Lung (tissue), 12 donors: ENCODE measurements around the gene RIN3. TPM values are rescaled to one million over a fixed set of nuclear protein-coding genes. Genes with fewer than 3 reads are reported as not detected.

Experiments
- ATAC-seq: fragments of 200-7000 bp; cut with Tn5 transposase; one replicate; pipeline ENCODE4 v1.9.1; 2020; ENCODE audit warnings: moderate number of reproducible peaks; ENCODE audit not compliant: insufficient read depth, low FRiP score
- DNase-seq, 3 donors: peaks; one replicate each; pipeline ENCODE4 v3.0.0-alpha.2; 2013 to 2017
- H3K27ac ChIP-seq, 2 donors: one replicate each; pipeline ENCODE4 v1.5.1; 2013; ENCODE audit warnings: mild to moderate bottlenecking in 2 of 2, moderate library complexity in 2 of 2, control low read depth in 1 of 2, inconsistent platforms in 1 of 2, low read depth in 1 of 2, low read length in 1 of 2
- H3K27me3 ChIP-seq, 3 donors: one replicate each; pipeline ENCODE4 v1.5.1; 2013; ENCODE audit warnings: low read length in 2 of 3; ENCODE audit not compliant: control insufficient read depth in 3 of 3, insufficient read depth in 3 of 3
- H3K36me3 ChIP-seq, 4 donors: one replicate each; pipeline ENCODE4 v1.5.1; 2013; ENCODE audit warnings: low read length in 4 of 4, mild to moderate bottlenecking in 1 of 4, moderate library complexity in 1 of 4; ENCODE audit not compliant: control insufficient read depth in 4 of 4, insufficient read depth in 4 of 4
- H3K4me1 ChIP-seq, 5 donors: one replicate each; pipeline ENCODE4 v1.5.1; 2013; ENCODE audit warnings: low read length in 5 of 5, mild to moderate bottlenecking in 2 of 5, moderate library complexity in 1 of 5; ENCODE audit not compliant: control insufficient read depth in 5 of 5, insufficient read depth in 5 of 5
- H3K4me3 ChIP-seq: one replicate; pipeline ENCODE4 v1.5.1; 2013; ENCODE audit warnings: mild to moderate bottlenecking, control low read depth, moderate library complexity
- H3K9ac ChIP-seq, 2 donors: one replicate each; pipeline ENCODE4 v1.5.1; 2013; ENCODE audit warnings: low read length in 2 of 2, control low read depth in 1 of 2; ENCODE audit not compliant: insufficient read depth in 1 of 2
- H3K9me3 ChIP-seq, 4 donors: one replicate each; pipeline ENCODE4 v1.5.1; 2013; ENCODE audit warnings: low read length in 3 of 4, mild to moderate bottlenecking in 1 of 4, moderate library complexity in 1 of 4; ENCODE audit not compliant: control insufficient read depth in 4 of 4, insufficient read depth in 3 of 4
- WGBS, 2 donors: extraction: QIAGEN DNeasy Blood & Tissue Kit; methylation state at CpG; one replicate each; pipeline ENCODE4 v1.1.7; 2013; 5-methylcytosine and 5-hydroxymethylcytosine counted together
- polyA plus RNA-seq, 2 donors: library from polyadenylated mRNA; stranded (reverse); fragments of 200-250 nt; gene quantifications; one replicate each; pipeline ENCODE4 v1.2.1, GENCODE V29; 2013
- total RNA-seq, 2 donors: library from RNA; depleted of rRNA in 1 of 2; stranded (reverse); fragments of >200 nt in 1 of 2; gene quantifications; one replicate each; pipeline ENCODE4 v1.2.1, GENCODE V29; 2014 to 2021
- TF ChIP-seq, protein P1 (sequence below): IDR thresholded peaks from 2 replicates; pipeline ENCODE4 v1.5.1; 2012; ENCODE audit warnings: mild to moderate bottlenecking; ENCODE audit errors: control extremely low read depth, extremely low read depth
- donor health status: control.
- donor health status: control.
- donor health status: Bipolar disorder and iron deficiency.
- donor health status: healthy.
- donor health status: DM: yes; HTN: yes; CAD: no.

RIN3 gene
- total and polyA plus RNA-seq, 4 donors = 19.3 to 55.5 (median 40.2) TPM

DNA sequence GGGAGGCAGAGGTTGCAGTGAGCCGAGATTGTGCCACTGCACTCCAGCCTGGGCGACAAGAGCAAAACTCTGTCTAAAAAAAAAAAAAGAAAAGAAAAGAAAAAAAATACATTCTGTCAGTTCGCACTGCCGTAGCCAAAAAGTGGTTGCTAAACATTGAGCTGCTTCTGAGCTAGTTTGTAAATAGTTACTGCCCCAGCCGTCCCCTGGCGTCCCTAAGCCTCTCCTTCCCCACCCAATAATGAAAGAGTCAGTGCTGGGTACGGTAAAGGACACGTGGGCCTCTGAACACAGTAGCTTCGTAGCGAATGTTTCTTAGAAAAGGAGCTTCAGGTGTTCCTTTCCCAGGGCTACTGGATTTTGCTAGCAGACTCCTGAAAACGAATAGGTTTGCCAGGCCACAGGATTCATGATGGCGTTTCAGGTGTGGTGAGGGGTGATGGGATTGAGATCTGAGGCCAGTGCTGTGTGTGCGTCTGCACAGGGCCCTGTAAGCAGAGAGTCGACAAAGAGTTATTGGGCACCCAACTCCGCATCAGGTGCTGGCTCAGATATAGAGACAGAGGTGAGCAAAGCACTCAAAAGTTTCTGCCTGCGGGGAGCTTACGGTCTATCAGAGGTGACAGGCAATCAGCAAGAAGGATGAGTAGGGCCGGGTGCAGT is 140.8 kb downstream of the RIN3 start:
- ATAC-seq (no peak), DNase-seq (no peak)
- H3K27ac ChIP-seq = no peak overlapping the region
- WGBS, 2 donors = 60 to 79% methylated on average over 18 of the region's 18 CpGs
- TF ChIP-seq, protein P1, sequence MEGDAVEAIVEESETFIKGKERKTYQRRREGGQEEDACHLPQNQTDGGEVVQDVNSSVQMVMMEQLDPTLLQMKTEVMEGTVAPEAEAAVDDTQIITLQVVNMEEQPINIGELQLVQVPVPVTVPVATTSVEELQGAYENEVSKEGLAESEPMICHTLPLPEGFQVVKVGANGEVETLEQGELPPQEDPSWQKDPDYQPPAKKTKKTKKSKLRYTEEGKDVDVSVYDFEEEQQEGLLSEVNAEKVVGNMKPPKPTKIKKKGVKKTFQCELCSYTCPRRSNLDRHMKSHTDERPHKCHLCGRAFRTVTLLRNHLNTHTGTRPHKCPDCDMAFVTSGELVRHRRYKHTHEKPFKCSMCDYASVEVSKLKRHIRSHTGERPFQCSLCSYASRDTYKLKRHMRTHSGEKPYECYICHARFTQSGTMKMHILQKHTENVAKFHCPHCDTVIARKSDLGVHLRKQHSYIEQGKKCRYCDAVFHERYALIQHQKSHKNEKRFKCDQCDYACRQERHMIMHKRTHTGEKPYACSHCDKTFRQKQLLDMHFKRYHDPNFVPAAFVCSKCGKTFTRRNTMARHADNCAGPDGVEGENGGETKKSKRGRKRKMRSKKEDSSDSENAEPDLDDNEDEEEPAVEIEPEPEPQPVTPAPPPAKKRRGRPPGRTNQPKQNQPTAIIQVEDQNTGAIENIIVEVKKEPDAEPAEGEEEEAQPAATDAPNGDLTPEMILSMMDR = no peak
- no peaks in the 10 kb centered on the region for H3K9me3 ChIP-seq
- H3K9ac ChIP-seq = no peak overlapping the region
- peaks cover 0 to 19% (median 6%) of the 10 kb centered on the region in 4 donors for H3K36me3 ChIP-seq
- H3K27me3 ChIP-seq = no peaks in the 10 kb centered on the region
- peaks cover 0 to 34% (median 0%) of the 10 kb centered on the region in 5 donors for H3K4me1 ChIP-seq
- H3K4me3 ChIP-seq = no peak overlapping the region

DNA sequence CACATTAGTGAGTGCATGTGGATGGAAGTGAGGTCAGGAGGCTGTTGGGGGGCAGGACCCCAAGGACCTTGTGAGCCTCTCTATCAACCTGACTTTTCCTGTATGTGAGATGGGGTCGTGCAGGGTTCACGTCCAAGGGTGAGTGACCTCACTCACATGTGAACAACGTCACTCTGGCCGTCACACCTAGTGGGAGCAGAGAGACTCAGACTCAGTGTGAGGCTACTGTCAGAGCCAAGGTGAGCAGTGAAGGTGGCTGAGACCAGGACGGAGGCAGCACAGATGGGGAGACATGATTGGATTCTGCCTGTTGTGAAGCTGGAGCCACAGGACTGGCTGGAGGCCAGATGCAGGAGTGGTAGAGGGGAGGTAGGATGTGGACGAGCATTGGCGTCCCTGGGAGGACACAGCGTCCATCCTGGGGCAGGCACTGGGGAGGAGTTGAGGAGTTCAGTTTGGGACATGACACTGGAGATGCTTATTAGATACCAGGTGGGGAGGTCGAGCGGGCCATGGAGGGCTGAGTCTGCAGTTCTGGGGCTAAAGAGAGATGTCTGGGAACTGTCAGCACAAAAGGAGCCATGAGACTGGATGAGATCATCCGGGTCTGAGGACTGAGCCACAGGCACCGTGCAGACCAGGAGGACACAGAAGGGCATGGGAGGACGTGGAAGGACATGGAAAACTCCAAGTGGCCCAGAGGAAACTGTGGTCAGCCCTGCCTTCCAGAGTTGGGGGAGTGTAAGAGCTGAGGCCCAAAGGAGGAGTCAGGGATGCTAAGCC is 142.0 kb downstream of the RIN3 start:
- TF ChIP-seq, protein P1 = no peak
- Histone ChIP-seq H3K36me3 (peaks cover 0 to 24% (median 14%) of the 10 kb centered on the region in 4 donors), H3K27me3 (no peaks in the 10 kb centered on the region), H3K4me3 (no peak overlapping the region), H3K9ac (no peak overlapping the region), H3K4me1 (peaks cover 0 to 32% (median 0%) of the 10 kb centered on the region in 5 donors), H3K9me3 (no peaks in the 10 kb centered on the region), H3K27ac (peak overlapping the region in 1 of 2 donors; percentile 60)
- DNase-seq (no peak), ATAC-seq (no peak)
- 65 to 78% methylated on average over 13 of the region's 13 CpGs for WGBS, 2 donors

DNA sequence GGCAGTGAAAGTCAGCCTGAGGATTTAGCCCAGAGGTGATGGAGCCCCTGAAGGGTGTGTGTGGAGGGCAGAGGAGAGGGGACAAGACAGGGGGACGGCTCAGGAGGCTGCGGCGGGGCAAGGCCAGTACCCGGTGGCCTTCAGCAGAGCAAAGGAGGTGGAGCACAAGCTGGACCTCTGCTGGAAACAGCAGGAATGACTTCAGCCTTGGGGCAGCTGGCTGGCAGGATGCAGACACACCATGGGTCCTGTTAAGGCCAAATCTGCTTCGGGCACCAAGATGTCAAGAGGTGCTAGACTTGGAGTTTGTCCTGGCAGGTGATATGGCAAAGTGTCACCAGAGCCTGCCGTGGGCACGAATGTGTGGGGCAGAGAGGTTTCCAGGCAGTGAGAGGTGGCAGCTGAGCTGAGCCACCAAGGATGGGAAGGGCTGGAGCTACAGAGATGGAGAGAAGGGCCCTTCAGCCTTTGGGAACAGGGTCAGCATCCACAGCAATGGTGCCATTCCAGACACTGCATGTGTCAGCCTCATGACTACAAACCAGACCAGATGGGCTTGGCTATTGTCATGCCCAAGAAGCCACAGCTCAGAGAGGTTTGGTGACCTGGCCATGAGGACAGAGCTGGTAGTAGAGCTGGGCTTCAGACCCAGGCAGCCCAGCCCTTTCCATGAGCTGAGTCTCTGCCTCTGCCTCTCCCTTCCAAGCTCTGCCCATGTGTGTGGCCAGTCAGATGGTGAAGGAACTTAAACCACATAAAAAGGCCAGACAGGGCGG is 142.9 kb downstream of the RIN3 start:
- Histone ChIP-seq H3K4me3 (no peak overlapping the region), H3K9ac (no peak overlapping the region), H3K27ac (peak overlapping the region in 1 of 2 donors; percentile 60), H3K9me3 (no peaks in the 10 kb centered on the region), H3K36me3 (peaks cover 0 to 24% (median 16%) of the 10 kb centered on the region in 4 donors), H3K27me3 (no peaks in the 10 kb centered on the region), H3K4me1 (peaks cover 0 to 27% (median 0%) of the 10 kb centered on the region in 5 donors)
- DNase-seq (no peak), ATAC-seq (no peak)
- 71 to 86% methylated on average over 8 of the region's 8 CpGs for WGBS, 2 donors
- TF ChIP-seq, protein P1 = no peak
